NCI-H1694 (cell line): Measurements from ENCODE around the gene FBLN2.

Source experiments
- DNase-seq: peaks from one replicate; lab custom pipeline; 2025; lab: John Stamatoyannopoulos, UW

Gene FBLN2

GRCh38 chr3:13567684-13568514 lies 19.0 kb downstream of the FBLN2 start:
- no peak for DNase-seq

- no peak for DNase-seq
Measured at GRCh38 chr3:13568515-13569028, 19.6 kb downstream of the FBLN2 start.

DNA sequence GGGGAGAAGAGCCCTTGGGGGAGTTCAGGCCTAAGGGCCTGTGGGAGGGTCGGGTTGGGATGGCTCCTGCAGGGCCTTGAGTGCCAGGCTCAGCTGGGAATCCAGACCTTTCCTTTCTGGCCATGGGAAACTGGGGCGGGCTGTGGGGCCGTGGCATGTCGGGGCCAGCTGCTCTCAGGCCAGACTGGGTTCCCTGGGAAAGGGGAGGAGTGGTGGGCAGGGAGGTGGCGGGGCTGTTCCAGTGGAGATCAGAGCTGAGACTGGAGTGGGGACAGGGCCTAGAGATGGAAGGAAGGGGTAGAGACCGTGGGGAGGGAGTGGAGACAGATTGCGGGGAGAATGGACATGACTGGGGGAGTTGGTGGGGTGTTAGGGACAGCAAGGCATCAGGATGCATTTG lies 20.3 kb downstream of the FBLN2 start:
- no peak for DNase-seq

GRCh38 chr3:13569641-13570390 lies 20.9 kb downstream of the FBLN2 start:
- no peak for DNase-seq

DNA sequence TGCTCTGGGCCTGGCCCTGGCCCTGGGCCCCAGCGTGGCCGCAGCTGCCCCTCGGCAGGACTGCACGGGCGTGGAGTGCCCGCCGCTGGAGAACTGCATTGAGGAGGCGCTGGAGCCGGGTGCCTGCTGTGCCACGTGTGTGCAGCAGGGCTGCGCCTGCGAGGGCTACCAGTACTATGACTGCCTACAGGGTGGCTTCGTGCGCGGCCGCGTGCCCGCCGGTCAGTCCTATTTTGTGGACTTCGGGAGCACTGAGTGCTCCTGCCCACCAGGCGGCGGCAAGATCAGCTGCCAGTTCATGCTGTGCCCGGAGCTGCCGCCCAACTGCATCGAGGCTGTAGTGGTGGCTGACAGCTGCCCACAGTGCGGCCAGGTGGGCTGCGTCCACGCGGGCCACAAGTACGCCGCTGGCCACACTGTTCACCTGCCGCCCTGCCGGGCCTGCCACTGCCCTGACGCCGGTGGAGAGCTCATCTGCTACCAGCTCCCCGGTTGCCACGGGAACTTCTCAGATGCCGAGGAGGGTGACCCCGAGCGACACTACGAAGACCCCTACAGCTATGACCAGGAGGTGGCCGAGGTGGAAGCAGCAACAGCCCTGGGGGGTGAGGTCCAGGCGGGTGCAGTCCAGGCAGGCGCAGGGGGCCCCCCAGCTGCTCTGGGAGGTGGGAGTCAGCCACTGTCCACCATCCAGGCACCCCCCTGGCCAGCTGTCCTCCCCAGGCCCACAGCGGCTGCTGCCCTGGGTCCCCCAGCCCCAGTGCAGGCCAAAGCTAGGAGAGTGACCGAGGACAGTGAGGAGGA lies 21.7 kb downstream of the FBLN2 start:
- DNase-seq, result no peak

DNA sequence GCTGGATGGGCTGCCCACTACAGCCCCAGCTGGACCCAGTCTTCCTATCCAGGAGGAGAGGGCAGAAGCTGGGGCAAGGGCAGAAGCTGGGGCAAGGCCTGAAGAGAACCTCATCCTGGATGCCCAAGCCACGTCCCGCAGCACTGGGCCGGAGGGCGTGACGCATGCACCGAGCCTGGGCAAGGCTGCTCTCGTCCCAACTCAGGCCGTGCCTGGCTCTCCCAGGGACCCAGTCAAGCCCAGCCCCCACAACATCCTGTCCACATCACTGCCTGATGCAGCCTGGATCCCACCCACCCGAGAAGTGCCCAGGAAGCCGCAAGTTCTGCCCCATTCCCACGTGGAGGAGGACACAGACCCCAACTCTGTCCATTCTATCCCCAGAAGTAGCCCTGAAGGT lies 22.3 kb downstream of the FBLN2 start:
- DNase-seq, result no peak

GRCh38 chr3:13571831-13572750 lies 23.2 kb downstream of the FBLN2 start:
- DNase-seq, result no peak

DNA sequence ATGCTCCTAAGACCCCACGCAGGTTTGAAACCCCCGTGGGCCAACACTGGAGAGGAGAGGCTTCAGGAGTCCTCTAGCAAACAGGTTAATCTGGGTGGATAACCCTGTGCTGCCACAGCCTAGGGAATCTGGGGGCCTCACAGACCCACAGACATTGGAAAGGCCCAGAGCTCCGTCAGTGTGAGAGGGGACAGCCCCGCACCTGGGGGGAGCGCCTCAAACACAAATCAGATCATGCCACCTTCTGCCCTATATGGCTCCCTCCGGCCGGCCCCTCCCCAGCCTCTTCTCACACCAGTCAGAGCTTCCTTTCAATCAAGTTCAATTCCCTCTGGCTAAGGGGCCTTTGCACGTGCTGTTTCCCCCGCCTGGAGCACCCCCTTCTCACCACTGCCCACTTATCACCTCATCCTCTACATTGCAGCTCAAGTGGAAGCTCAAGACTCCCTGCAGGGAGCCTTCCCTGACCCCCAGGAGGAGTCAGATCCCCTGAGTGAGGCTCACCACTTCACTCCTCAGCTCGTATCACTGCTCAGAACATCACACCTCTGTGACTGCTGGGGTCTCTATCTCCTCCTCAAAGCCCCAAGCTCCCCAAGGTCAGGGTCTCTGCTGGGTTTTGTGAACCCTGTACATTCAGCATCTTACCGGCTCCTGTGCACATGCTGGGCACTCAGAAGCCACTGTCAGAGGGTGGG lies 24.1 kb downstream of the FBLN2 start:
- no peak for DNase-seq

DNA sequence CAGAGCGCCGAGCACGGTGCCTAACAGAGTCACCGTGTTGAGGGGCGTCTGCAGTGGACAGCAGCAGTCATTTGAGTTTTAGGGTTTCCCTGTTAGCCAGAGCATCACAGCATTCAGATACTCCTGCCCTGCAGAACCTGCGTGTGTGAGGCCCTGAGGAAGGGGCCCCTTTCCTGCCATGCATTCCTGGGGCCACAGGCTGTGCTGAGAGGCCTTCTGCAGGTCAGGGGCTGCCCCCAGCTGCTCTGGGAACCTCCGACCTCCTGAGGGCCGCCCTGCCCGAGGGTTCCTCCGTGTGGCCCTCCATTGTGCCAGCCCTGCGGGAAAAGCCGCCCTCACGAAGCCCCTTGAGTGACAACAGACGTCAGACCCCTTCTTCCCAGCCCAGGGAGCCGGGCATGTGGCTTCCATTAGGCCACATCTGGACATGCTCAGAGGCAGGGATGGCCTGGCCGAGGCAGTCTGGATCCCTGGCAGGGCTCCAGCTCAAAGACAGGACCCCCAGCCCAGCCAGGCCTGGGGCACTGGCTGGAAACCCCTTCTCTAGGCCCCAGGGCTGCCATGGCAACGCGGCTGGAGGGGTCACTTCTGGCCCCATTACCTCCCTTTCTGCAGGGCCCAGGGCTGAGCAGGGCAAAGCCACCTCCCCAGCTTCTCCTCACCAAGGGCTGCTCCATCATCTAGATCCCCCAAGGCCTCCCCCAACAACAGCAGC lies 25.3 kb downstream of the FBLN2 start:
- DNase-seq, result no peak

DNA sequence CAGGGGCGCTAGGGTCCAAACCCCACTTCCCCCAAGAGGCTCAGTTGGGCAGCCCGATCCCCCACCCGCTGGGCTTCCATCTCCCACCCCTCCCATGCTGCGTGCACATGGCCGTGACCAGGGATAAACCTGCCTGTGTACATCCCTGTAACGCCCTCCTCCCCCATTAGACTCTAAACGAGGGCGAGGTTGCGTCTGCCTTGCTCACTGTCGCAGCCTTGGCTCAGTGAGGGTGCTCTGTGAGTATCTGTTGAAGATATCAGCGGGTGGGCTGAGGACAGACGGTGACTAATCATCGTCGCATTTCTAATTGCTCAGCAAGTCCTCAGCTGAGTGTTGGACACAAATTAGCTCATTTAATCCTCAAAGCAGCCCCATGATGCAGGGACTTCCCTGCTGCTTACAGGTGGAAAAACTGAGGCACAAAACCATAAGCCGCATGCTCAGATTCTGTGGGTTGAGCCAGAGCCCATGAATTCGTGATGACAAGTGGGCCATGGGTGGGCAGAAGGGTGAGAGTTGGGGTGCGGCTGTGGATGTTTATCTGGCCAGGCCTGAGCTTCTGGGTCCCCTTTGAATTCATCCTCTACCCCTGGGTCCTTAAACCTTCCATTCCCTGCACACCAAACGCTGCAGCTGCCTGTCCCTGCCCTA lies 26.0 kb downstream of the FBLN2 start:
- DNase-seq, result no peak

DNA sequence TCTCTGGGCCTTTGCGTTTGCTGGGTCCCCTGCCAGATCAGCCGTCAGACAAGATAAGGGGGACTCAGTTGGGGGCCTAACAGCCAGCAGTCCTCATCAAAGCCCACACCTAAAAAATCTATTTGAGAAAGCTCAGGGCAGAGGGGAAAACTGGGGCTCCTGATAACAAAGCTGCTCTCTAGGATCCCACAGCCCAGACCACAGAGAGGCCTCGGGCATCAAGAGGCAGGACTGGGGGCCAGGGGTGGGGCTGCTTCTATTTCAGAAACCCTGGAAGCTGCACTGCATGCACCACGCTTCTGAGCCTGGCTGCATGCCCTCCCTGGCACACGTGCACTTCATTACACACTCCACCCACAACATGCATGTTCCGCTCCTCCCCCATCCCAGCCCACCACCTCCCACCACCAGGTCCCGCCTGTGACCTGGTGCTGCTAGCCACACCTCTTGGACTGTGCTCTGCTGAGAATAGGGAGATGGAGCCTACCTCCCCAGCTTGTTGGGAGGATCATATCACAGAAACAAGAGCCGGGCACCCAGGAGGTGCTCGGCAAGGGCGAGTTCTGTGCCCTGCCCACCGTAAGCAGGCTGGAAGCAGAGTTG lies 26.6 kb downstream of the FBLN2 start:
- DNase-seq, result no peak

- no peak for DNase-seq
Measured at GRCh38 chr3:13577181-13578121, 28.5 kb downstream of the FBLN2 start.

DNA sequence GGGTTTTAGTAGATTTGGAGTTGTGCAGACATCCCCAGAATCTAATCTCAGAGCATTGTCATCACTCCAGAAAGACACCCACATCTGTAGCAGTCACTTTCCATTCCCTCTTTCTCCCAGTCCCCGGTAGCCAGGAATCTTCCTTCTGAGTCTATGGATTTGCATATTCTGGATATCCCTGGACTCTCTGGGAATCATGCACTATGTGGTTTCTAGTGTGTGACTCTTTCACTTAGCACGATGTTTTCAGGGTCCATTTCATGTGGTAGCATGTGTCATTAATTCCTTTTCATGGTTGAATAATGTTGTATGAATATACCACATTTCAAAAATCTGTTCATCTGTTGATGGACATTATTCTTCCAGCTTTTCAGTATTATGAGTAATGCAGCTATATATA lies 29.3 kb downstream of the FBLN2 start:
- DNase-seq, result no peak

GRCh38 chr3:13579063-13579462 lies 30.1 kb downstream of the FBLN2 start:
- DNase-seq, result no peak

DNA sequence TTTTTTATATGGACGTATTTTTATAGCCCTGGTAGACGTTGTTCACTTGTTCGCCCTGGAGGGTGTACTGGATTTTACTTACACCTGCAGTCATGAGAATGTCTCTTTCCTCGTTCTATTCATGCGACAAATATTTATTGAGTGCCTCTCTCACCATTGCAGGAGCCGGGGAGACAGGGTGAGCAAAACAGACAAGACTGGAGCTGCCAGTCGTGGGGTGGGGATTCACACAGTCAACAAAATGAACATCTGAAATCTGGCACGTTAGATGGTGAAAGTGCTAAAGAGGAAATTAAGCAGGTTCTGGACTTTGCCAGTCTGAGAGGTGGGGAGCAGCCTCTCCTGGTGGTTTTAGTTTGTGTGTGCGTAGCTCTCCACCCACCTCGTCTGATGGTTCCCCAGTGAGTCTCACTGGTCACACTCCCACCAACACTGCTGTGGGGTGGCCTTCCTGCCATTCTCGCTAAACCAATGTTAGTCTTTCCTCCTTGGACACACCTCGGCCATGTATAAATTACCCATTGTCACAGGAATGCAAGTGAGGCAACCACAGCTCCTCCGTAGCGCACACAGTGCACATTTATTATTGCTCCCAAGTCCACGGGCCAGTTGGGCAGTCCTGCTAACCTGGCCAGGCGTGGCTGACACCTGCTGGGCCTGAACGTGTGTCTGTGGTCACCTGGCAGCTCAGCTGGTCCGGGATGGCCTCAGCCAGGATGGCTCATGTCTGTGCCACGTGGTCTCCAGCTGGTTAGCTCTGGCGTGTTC lies 31.5 kb downstream of the FBLN2 start:
- DNase-seq, result no peak

DNA sequence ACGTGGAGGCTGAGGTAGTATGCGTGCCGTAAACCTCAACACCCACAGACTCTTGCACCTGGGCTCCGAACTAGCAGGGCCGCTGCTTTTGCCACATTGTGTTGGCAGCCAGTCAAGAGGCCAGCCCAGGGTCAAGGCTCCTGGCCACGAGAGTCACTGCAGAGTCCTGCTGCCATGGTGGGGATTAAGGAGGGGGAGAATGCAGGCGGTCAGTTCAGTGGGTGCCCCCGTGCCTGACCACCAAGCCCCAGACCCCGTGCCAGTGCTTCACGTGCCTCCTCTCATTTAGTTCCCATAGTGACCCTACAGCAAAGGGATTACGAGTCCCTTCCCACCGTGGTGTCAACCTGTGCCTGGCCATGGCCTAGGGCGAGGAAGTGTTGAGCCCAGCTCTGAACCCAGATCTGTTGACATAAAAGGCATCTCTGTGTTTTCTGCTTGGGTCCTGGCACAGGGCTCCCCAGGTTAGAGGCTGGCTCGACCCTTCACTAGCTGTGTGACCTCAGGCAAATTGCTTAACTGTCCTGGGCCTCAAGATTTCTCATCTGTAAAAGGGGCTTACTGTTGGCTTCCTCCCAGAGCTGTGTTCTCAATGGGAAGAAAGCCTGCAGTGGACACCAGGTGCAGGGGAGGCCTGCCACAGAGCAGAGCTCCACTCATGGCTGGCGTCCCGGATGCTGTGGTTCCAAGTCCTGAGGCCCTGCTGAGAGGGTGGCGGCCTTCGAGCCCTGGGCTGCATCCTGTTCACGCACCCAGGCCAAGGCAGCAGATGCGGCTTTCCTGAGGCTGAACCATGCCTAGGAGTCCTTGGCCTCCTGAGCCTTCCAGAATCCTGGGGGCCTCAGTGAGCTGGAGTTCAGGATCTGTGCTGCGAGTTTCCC lies 32.8 kb downstream of the FBLN2 start:
- no peak for DNase-seq
